22Rv1 (cell line): ENCODE measurements around the gene NUDT4.

Experiments
- ZFX ChIP-seq: fragments of 450-650 bp; IDR thresholded peaks from 2 replicates; pipeline ENCODE4 v1.6.1; 2017; ENCODE audit warnings: antibody characterized with exemption, borderline replicate concordance
- TF ChIP-seq, protein P1 (sequence below): fragments of 450-650 bp; IDR thresholded peaks from 2 replicates; pipeline ENCODE4 v1.5.1; 2017; ENCODE audit warnings: mild to moderate bottlenecking

DNA sequence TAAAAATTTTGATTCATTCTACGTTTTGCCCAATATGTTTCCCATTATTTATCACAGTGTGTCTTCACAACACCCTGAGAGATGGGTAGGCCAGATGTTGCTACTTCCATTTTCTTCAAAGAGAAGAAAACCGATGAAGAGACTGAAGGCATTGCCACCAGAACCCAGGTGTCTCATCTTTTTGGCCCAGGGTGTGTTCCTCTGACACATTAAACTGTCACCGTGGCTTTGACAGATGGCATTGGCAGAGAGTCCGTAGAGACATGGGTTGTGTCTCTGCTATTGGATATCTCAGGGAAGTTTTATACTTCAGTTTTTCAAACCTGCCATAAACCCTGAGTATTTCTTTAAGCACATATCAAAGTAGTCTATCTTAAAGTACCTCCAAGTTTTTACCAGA is 11.3 kb upstream of the NUDT4 start:
- TF ChIP-seq, protein P1, sequence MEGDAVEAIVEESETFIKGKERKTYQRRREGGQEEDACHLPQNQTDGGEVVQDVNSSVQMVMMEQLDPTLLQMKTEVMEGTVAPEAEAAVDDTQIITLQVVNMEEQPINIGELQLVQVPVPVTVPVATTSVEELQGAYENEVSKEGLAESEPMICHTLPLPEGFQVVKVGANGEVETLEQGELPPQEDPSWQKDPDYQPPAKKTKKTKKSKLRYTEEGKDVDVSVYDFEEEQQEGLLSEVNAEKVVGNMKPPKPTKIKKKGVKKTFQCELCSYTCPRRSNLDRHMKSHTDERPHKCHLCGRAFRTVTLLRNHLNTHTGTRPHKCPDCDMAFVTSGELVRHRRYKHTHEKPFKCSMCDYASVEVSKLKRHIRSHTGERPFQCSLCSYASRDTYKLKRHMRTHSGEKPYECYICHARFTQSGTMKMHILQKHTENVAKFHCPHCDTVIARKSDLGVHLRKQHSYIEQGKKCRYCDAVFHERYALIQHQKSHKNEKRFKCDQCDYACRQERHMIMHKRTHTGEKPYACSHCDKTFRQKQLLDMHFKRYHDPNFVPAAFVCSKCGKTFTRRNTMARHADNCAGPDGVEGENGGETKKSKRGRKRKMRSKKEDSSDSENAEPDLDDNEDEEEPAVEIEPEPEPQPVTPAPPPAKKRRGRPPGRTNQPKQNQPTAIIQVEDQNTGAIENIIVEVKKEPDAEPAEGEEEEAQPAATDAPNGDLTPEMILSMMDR: no peak
- no peak for TF ChIP-seq ZFX
